Activated CD8-positive, alpha-beta memory T cell treated with anti-CD3 and anti-CD28 coated beads, Interleukin-2, amount 50 U/mL, for 1 hour (primary cell): ENCODE results near the gene DNAJC13.
"Not testable (repeated sequence)": the region's sequence is repeated elsewhere in the genome, so short reads cannot be mapped to it uniquely, and the experiment has no call there.

Source experiments
- DNase-seq: peaks from one replicate; pipeline ENCODE4 v3.0.0-alpha.2; 2020; ENCODE audit errors: extremely low read depth

DNAJC13 gene

DNA sequence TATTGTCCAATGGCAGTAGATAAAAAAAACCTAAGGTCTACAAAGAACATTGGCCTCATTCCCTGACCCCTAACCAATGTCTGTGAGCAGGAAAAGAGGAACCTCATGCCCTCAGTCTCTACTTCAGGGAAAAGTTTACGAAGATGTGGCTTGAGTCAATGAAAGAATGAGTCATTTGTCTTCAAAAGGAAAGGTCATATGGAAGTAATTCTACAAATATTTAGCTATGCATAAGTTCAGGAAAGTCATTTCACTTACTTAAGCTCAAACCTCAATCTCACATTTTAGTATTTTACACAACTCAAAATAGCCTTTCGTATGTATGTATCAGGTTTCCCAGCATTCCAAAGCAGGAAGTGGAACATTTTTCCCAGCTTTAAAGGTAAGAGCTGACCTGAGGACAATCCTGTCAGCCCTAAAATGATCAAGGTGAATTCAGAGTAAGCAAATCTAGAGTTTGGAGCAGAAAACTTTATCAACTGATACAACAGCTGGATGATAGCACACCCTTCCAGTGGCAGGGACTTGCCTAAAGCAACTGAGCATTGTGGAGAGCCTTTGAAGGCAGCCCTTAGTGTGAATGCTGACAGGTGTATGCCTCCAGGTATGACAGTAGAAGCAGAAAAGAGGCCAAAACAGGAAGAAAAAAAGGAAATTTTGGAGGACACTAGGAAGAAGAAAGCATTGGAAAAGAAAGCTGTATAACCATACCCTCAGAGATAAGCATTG, 125.9 kb downstream of the DNAJC13 start:
- DNase-seq = no peak

DNA sequence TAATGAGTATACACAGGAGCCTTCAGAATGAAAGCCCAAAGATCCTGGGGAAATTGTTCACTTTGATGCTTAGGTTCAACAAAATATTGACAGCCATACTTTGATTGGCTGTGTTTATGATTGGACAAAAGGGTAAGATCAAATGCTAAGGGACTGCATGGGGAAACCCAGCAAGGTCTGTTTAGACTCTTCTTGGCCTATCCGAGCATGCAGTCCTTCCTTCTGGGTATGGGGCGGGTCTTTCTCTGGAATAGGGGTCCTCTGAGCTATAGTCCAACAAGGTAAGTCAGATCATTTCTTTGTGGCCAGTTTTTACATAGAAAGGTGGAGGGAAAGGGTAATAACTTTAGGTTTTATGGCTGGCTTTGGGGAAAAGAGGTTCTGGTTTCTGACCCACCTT, 126.8 kb downstream of the DNAJC13 start:
- no peak for DNase-seq

- DNase-seq = no peak
Measured at GRCh38 chr3:132545471-132545870, 128.2 kb downstream of the DNAJC13 start.

DNA sequence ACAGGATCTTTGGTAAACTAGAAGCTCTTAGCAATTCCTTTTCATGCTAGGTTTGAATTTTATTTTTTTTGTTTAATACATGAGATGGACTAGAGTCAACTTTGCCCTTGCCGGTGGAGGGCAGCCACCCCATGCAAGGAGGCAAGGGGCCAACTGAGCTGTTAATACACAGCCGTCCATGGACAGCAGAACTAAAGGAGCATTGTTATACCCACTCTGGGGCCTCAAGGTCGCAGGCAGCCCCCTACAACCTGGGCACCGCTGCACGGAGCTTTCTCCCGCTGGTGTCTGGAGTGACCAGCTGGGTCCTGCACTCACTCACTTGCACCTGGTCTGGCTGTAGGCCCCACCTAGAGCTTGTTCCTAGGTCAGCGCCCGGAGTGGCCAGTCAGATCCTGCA, 131.9 kb downstream of the DNAJC13 start:
- DNase-seq = no peak

DNA sequence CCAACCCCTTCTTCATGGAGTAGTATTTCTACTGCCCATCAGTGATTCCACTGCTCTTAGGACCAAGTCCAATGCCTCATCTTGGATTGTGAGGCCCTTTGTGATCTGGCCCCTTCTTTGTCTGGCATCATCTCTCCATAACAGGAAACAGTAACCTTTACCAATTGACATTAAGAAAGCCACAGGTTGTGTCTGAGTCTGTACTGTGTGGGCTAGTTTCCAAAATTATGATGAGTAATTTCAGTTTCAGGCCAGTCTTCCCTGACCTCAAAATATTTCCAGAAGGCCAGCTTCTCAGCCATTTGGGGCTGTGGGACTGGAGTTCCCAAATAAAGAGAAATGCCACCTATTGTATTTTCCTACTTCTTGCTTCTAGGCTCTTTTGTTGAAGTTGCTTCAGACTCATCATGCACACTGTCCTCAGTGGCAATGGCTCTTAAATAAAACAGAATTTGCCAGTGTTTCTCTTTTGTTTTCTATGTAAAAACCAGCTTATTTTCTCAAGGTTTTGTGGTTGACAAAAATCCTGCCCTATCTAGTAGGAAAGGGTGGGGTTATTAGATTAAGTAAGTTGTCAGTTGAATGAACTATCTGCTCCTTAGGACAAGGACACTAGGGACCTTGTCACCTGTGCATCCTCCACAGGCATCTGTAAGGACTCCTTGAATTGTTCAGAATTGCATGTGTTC, 132.7 kb downstream of the DNAJC13 start:
- no peak for DNase-seq

DNA sequence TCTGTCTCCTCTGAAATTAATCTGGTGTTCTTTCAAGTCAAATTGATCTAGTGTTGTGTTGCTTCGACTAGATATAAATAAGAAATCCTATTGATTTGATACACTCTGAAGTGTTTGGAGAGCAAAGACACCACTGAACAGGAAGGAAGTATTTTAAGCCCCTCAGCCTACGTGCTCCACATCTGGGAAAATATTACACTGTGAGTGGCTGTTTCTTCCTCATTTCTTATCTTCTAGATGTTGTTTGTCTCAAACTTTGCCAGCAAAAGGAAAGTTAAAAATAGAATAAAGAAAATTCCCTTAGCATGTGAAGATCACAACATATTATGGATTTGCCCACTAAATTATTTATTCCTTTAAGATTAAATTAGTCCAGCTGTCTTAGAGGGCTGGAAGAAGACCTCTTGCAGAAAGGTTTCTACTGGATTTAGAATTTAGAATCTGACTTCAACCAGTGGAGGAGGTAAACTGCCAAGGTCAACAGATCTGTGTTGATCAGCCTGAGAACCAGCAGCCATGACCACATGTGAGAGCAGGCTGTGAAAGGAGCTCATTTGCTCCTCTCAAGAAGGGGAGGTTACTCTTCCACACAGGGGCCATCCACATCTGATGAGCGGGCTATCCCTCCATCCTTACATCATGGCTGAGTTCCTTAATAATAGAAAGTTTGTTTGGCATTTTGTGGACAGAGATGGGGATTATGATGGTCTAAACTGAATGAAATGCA, 133.4 kb downstream of the DNAJC13 start:
- no peak for DNase-seq

- no peak for DNase-seq
Measured at GRCh38 chr3:132553826-132554225, 136.5 kb downstream of the DNAJC13 start.

- DNase-seq = no peak
Measured at GRCh38 chr3:132554437-132554836, 137.1 kb downstream of the DNAJC13 start.

DNA sequence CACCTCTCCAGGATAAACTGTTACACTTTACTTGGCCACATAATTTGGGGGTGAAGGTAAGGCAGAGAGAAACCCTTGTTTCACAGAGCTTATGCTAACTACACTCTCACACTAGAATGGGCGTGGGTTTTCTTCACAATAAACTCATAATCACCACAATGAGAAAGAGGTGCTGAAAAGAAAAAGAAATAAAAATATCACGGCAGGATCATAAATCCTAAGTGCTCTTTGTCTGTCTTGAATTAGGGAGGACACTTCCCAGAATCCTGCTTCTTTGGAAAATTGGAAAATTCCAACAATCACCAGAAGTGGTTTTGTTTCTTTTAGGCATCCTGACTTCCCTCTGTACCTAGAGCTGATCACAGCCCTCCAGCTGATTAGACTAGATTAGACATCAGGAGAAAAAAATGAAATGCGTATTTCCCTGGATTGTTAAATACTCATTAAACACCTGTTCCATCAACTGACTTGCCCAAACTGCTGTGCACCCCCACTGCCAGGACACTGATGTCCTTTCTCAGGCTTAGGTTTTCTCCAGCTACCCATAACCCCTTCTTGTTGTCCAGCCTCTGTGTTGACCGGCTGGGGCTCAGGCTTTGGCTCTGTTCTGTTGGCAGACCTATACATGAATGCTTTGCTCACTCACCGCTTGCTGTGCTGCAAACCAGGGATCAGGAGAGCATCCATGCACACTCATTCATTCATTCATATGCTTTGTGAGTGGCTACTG, 138.2 kb downstream of the DNAJC13 start:
- no peak for DNase-seq

GRCh38 chr3:132556036-132556386, 138.7 kb downstream of the DNAJC13 start:
- not testable (repeated sequence) for DNase-seq

GRCh38 chr3:132556508-132557159, 139.3 kb downstream of the DNAJC13 start:
- DNase-seq = no peak

DNA sequence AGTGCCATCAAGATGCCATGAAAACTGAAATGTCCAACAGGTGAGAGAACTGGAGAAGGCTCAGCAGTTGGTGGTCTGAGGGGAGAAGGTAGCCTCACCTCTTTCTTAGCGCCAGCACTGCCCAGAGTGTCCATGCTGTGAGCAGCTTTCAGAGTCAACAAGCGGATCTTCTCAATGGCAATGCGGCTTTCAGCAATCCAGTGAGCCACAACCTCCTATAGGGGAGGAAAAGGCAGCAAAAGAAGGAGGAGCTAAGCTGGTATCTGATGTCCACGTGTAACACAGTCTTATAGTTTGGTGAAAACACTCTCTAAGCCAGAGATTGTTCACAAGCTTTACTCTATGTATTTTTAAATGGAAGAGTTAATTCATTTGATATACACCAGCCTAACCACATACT, 143.7 kb downstream of the DNAJC13 start:
- no peak for DNase-seq

- no peak for DNase-seq
Measured at GRCh38 chr3:132563420-132564069, 146.2 kb downstream of the DNAJC13 start.

- DNase-seq = no peak
Measured at GRCh38 chr3:132564070-132564465, 146.8 kb downstream of the DNAJC13 start.

- DNase-seq = no peak
Measured at GRCh38 chr3:132568422-132568821, 151.1 kb downstream of the DNAJC13 start.

GRCh38 chr3:132569153-132569552, 151.9 kb downstream of the DNAJC13 start:
- DNase-seq = no peak

DNA sequence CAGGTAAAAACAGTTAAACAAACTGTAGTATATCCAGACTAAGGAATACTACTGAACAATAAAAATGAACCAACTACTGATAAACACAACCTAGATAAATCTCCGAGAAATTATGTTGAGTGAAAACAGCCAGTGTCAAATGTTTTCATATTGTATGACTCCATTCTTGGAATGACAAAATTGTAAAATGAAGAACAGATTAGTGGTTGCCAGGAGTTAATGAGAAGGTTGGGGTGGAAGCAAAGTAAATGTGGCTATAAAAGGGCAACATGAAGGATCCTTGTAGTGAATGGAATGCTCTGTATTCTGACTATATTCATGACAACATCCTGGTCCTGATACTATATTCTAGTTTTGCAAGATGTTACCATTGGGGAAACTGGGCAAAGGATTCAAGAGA, 152.3 kb downstream of the DNAJC13 start:
- DNase-seq = no peak

- DNase-seq = no peak
Measured at GRCh38 chr3:132570016-132570415, 152.7 kb downstream of the DNAJC13 start.

- DNase-seq = no peak
Measured at GRCh38 chr3:132573797-132574211, 156.5 kb downstream of the DNAJC13 start.

GRCh38 chr3:132587401-132587800, 170.1 kb downstream of the DNAJC13 start:
- DNase-seq = no peak
